Lung (tissue), 12 donors: ENCODE results near the gene RNU5B-1. TPM values are rescaled to one million over a fixed set of nuclear protein-coding genes. Genes with fewer than 3 reads are reported as not detected.
A peak's percentile ranks its signal among the peaks of the same experiment; 100 is the strongest.

Source experiments
- ATAC-seq: fragments of 200-7000 bp; cut with Tn5 transposase; one replicate; pipeline ENCODE4 v1.9.1; 2020; ENCODE audit warnings: moderate number of reproducible peaks; ENCODE audit not compliant: insufficient read depth, low FRiP score
- DNase-seq, 3 donors: peaks; one replicate each; pipeline ENCODE4 v3.0.0-alpha.2; 2013 to 2017
- H3K27ac ChIP-seq, 2 donors: one replicate each; pipeline ENCODE4 v1.5.1; 2013; ENCODE audit warnings: mild to moderate bottlenecking in 2 of 2, moderate library complexity in 2 of 2, control low read depth in 1 of 2, inconsistent platforms in 1 of 2, low read depth in 1 of 2, low read length in 1 of 2
- H3K27me3 ChIP-seq, 3 donors: one replicate each; pipeline ENCODE4 v1.5.1; 2013; ENCODE audit warnings: low read length in 2 of 3; ENCODE audit not compliant: control insufficient read depth in 3 of 3, insufficient read depth in 3 of 3
- H3K36me3 ChIP-seq, 4 donors: one replicate each; pipeline ENCODE4 v1.5.1; 2013; ENCODE audit warnings: low read length in 4 of 4, mild to moderate bottlenecking in 1 of 4, moderate library complexity in 1 of 4; ENCODE audit not compliant: control insufficient read depth in 4 of 4, insufficient read depth in 4 of 4
- H3K4me1 ChIP-seq, 5 donors: one replicate each; pipeline ENCODE4 v1.5.1; 2013; ENCODE audit warnings: low read length in 5 of 5, mild to moderate bottlenecking in 2 of 5, moderate library complexity in 1 of 5; ENCODE audit not compliant: control insufficient read depth in 5 of 5, insufficient read depth in 5 of 5
- H3K4me3 ChIP-seq: one replicate; pipeline ENCODE4 v1.5.1; 2013; ENCODE audit warnings: mild to moderate bottlenecking, control low read depth, moderate library complexity
- H3K9ac ChIP-seq, 2 donors: one replicate each; pipeline ENCODE4 v1.5.1; 2013; ENCODE audit warnings: low read length in 2 of 2, control low read depth in 1 of 2; ENCODE audit not compliant: insufficient read depth in 1 of 2
- H3K9me3 ChIP-seq, 4 donors: one replicate each; pipeline ENCODE4 v1.5.1; 2013; ENCODE audit warnings: low read length in 3 of 4, mild to moderate bottlenecking in 1 of 4, moderate library complexity in 1 of 4; ENCODE audit not compliant: control insufficient read depth in 4 of 4, insufficient read depth in 3 of 4
- WGBS, 2 donors: extraction: QIAGEN DNeasy Blood & Tissue Kit; methylation state at CpG; one replicate each; pipeline ENCODE4 v1.1.7; 2013; 5-methylcytosine and 5-hydroxymethylcytosine counted together
- polyA plus RNA-seq, 2 donors: library from polyadenylated mRNA; stranded (reverse); fragments of 200-250 nt; gene quantifications; one replicate each; pipeline ENCODE4 v1.2.1, GENCODE V29; 2013
- total RNA-seq, 2 donors: library from RNA; depleted of rRNA in 1 of 2; stranded (reverse); fragments of >200 nt in 1 of 2; gene quantifications; one replicate each; pipeline ENCODE4 v1.2.1, GENCODE V29; 2014 to 2021
- TF ChIP-seq, protein P1 (sequence below): IDR thresholded peaks from 2 replicates; pipeline ENCODE4 v1.5.1; 2012; ENCODE audit warnings: mild to moderate bottlenecking; ENCODE audit errors: control extremely low read depth, extremely low read depth
- donor health status: control.
- donor health status: control.
- donor health status: Bipolar disorder and iron deficiency.
- donor health status: healthy.
- donor health status: DM: yes; HTN: yes; CAD: no.

RNU5B-1 gene
- total and polyA plus RNA-seq, 4 donors = 10.9 TPM; not detected in 3

DNA sequence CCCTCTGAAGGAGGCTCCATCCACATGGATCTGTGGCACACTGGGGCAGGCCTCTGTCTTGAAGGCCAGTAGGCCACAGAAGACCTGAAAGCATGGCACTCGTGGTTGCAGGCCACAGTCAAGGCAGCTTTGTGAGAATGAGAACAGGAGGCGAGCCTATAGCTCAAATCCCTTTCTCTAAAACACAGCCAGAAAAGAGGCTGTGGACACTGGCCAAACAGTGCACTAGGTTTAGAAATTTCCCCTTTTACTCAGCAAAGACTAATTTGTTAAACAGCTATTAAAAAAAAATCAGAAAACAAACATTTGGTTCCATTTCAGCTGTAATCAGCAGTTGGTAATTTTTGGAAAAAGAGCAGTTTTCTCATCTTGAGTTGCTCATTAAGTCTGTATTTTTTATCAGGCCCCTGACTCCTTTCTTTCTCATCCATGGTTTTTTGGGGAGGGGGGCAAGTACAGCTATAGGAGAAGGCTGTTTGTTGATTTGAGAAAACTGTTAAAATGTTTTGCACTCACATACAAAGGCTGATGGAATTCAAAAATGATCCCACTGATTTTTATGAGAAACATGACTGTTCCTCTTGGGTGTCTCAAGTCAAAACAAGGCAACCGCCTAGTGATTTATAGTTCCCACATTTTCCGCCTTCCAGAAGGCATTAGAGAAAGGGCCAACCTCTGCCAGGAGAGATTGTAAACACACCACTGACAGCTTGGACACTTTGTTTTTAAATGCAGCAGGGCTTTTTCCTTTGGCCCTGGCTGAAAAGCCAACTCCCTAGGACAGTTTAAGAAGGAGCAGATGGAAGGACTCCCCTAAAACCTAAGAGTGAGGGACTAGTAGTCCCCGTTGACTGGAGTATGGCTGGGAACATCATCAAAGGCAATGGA is 45.9 kb upstream of the RNU5B-1 start:
- DNase-seq (peak; percentile 78 to 96 (median 95)), ATAC-seq (no peak)
- TF ChIP-seq, protein P1, sequence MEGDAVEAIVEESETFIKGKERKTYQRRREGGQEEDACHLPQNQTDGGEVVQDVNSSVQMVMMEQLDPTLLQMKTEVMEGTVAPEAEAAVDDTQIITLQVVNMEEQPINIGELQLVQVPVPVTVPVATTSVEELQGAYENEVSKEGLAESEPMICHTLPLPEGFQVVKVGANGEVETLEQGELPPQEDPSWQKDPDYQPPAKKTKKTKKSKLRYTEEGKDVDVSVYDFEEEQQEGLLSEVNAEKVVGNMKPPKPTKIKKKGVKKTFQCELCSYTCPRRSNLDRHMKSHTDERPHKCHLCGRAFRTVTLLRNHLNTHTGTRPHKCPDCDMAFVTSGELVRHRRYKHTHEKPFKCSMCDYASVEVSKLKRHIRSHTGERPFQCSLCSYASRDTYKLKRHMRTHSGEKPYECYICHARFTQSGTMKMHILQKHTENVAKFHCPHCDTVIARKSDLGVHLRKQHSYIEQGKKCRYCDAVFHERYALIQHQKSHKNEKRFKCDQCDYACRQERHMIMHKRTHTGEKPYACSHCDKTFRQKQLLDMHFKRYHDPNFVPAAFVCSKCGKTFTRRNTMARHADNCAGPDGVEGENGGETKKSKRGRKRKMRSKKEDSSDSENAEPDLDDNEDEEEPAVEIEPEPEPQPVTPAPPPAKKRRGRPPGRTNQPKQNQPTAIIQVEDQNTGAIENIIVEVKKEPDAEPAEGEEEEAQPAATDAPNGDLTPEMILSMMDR = no peak
- Histone ChIP-seq H3K9me3 (no peaks in the 10 kb centered on the region), H3K27ac (peak overlapping the region in 1 of 2 donors; percentile 71), H3K36me3 (peaks cover 14 to 27% (median 22%) of the 10 kb centered on the region in 4 donors), H3K27me3 (no peaks in the 10 kb centered on the region), H3K4me1 (peaks cover 0 to 45% (median 21%) of the 10 kb centered on the region in 5 donors), H3K4me3 (no peak overlapping the region), H3K9ac (no peak overlapping the region)
- WGBS, 2 donors = 63% methylated on average over 5 of the region's 5 CpGs

DNA sequence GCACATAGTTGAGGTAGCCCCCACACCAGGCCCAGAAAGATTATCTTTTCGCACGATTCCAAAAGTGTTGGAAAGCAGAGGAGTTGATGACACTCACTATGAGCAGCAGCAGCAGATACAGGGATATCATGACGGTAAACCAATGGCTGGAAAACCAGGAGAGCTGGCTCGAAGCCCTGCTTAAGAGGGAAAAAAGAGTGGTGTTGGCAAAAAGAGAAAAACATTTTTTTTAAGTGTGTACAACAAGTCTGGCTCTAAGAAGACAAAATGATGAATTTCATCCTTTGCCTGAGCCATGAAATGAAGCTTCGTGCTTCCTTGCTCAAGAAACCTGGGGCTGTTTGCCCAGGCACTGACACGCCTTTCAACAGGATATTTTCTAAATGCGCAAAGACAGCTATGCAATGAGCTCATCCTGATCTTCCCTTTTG is 45.1 kb upstream of the RNU5B-1 start:
- Histone ChIP-seq H3K27me3 (no peaks in the 10 kb centered on the region), H3K36me3 (peaks cover 14 to 27% (median 22%) of the 10 kb centered on the region in 4 donors), H3K27ac (peak overlapping the region in 1 of 2 donors; percentile 71), H3K9ac (no peak overlapping the region), H3K4me3 (no peak overlapping the region), H3K4me1 (peaks cover 0 to 45% (median 21%) of the 10 kb centered on the region in 5 donors), H3K9me3 (no peaks in the 10 kb centered on the region)
- TF ChIP-seq, protein P1 = no peak
- ATAC-seq = no peak
- 78 to 83% methylated on average over 7 of the region's 7 CpGs for WGBS, 2 donors
- peak; percentile 58 to 85 (median 82) for DNase-seq

DNA sequence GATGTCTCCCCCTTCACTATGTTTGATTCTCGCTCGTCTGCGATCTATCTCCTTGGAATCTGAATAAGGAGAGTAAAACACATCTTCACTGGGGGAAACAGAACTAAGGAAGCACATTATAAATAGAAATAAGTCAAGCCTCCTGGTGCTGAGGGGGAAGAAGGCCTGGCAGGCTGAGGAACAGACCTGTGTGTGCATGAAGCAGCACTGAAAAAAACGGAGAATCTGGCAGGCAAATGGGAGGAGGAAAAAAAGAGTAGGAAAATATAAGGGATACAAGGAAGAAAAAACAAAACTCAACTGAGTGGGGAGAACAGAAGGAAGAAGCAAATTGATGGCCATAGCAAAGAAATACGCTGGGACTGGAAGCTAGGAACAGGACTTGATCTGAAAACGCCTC is 43.5 kb upstream of the RNU5B-1 start:
- Histone ChIP-seq H3K27ac (no peak overlapping the region), H3K4me1 (peaks cover 0 to 45% (median 21%) of the 10 kb centered on the region in 5 donors), H3K27me3 (no peaks in the 10 kb centered on the region), H3K9ac (no peak overlapping the region), H3K4me3 (no peak overlapping the region), H3K36me3 (peaks cover 14 to 26% (median 22%) of the 10 kb centered on the region in 4 donors), H3K9me3 (no peaks in the 10 kb centered on the region)
- ATAC-seq (no peak), DNase-seq (no peak)
- TF ChIP-seq, protein P1 = no peak
- 90 to 95% methylated on average over 6 of the region's 6 CpGs for WGBS, 2 donors
